Measurements from ENCODE around the gene MPL.

GRCh38 chr1:43348343-43348808, 10.8 kb downstream of the MPL start:
- no peak for TF ChIP-seq CTCF (IDR thresholded peaks at IDR 0.05; ENCODE audit: low read depth, low read length)
- no peak for TF ChIP-seq POLR2A (IDR thresholded peaks at IDR 0.05; ENCODE audit: extremely low read depth, insufficient read length)
- TF ChIP-seq MAX (IDR thresholded peaks at IDR 0.05; ENCODE audit: low read depth, low read length), result no peak
